HG03103 (cell line): Measurements from ENCODE around the gene GTF3C1.
A peak's percentile ranks its signal among the peaks of the same experiment; 100 is the strongest.
"Not testable (repeated sequence)": the region's sequence is repeated elsewhere in the genome, so short reads cannot be mapped to it uniquely, and the experiment has no call there.

Experiments
- ATAC-seq: cut with Tn5 transposase; IDR thresholded peaks from one replicate; pipeline ENCODE4 v1.9.1; 2021; ENCODE audit warnings: low read depth; ENCODE audit not compliant: unreplicated experiment

The GTF3C1 gene

DNA sequence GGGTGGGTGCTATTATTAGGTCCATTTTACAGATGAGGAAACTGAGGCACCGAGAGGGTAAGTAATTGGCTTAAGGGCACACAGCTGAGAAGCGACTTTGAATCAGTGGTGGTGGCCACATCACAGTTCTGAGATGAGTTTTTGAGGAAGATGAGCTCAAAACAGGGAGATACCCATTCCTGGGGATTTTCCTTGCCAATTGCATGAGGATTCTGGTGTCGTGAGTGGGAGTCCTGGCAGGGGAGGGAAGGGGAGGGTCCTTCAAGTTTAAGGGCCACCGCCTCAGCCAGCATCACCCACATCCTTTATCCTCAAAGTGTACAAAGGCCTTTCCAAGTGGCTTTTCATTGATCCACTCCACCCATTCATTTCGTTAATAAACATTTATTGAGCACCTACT lies 102.4 kb downstream of the GTF3C1 start:
- ATAC-seq = no peak

- ATAC-seq = no peak
Observed at GRCh38 chr16:27446721-27447120, 103.0 kb downstream of the GTF3C1 start.

DNA sequence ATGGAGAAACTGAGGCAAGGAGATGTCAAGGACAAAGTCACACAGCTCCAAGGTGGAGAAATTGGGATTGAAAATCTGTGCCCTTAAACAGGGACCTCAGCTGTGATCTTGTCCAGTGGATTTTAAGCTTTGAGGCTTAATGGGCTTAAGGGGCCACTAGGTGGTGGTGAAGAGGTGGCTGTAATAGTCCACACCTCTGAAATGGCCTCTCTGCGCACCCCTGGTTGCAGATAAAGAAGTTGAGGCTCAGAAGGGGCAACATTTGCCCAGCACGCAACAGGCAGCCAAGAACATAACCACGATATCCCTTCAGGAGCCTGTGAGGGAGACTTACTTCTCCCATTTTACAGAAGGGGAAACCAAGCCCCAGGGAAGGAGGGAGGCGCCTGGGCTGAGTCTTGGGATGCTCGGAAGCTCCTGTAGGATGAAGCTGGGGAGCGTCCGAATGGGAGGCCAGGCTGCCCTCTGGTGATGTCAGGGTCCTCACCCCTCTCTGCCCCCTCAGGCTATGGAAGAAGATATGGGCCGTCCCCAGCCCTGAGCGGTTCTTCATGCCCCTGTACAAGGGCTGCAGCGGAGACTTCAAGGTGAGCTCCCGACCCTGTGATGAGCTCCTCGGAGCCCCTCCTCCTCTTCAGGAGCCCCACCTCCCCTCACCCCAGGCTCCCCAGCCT lies 104.1 kb downstream of the GTF3C1 start:
- ATAC-seq = no peak

- no peak for ATAC-seq
Observed at GRCh38 chr16:27444470-27444869, 105.2 kb downstream of the GTF3C1 start.

DNA sequence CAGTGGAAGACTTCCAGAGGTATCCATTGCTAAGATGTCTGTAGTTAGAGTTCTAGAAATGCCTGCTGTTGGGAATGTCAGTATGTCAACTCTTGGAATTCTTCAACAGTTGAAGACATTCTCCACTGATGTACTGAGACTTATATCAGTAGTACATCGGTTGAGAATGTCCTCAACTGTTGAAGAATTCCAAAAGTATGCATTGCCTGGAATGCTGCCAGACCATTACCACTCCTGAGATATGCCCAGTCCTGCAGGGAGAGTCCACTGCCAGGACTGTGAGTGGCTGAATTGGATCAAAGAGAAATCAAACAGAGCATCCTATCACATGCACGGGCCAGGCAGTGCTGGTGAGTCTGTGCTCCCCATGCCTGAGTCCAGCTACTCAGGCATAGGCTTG lies 105.7 kb downstream of the GTF3C1 start:
- no peak for ATAC-seq

DNA sequence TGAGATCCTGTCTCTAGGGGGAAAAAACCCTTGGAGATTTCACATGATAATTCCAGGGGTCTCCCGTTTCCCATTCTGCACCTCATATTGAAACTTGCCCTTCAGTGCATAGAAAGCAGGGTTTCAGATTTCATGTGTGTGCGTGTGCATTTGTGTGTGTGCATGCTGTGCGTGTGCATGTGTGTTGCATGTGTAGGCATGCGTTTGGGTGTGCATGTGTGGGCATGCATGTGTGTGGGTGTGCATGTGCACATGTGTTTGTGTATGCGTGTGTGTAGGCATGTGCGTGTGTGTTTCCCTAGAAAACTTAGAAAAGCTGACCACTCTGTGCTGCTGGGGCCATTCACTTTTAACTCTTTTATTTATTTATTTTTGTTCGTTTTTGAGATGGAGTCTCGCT lies 107.7 kb downstream of the GTF3C1 start:
- ATAC-seq = no peak

GRCh38 chr16:27441276-27441675 lies 108.4 kb downstream of the GTF3C1 start:
- ATAC-seq = no peak

DNA sequence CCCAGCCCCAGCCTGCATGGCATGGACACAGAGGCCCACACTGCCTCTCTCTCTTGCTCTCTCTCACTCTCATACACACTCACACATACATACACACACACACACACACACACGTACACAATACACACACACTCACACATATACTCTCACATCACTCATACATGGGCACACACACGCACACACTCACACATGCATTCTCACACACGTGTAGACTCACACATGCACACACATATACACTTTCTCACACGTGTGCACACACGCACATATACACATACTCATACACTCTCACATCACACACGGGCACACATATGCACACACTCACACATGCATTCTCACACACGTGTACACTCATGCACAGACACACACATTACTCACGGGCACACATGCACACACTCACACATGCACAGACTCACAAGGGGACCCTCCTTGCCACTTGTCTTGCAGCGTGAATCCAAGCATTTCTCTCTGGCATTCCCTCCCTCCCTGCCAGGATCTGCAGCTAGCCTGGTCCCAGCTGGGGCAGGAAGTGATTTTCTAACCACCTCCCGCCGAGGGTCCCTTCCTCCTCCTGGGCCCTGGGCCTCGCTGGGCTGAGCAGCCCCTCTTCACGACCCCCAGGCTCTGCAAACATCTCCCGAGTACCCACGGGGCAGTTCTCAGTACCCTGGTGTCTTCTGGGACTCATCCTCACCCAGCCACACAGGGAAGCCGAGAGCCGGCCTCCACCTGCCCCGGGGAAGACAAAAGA lies 110.3 kb downstream of the GTF3C1 start:
- ATAC-seq = no peak

DNA sequence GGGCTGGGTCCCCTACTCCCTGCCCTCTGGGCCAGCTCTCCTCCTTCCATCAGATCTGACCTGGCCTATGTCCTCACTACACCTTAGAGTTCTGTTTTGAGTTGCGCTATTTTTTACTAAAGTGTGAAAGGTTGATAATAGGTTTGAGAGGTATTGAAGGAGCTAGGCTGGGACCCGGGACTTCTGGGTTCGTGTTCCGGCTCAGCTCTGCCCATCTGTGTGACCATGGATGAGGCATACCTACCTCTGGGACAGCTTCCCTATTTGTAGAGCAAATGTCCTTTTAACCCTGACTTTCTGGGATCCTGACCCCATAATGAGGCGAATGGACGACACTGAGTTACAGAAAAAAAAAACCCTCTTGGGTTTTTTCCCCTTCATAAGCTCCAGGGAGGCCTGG lies 111.8 kb downstream of the GTF3C1 start:
- ATAC-seq = no peak

GRCh38 chr16:27436921-27437650 lies 112.6 kb downstream of the GTF3C1 start:
- ATAC-seq = no peak

DNA sequence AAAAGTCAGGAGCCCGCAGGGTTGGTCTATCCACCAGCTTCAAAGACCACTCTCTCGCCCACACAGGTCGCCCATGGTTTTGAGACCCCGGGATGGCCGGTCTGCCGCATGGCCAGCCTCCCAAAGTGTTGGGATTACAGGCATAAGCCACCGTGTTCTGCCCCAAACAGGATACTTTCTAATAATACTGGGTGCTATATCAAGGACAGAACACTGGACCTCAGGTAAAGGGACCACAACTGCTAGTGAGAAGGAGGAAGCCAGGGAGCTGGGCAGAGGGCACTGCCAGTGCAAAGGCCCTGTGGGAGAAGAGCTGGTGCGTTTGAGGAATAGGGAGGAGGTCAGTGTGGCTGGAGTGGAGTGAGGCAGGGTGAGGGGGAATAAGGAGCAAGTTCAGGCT lies 113.6 kb downstream of the GTF3C1 start:
- ATAC-seq = no peak

DNA sequence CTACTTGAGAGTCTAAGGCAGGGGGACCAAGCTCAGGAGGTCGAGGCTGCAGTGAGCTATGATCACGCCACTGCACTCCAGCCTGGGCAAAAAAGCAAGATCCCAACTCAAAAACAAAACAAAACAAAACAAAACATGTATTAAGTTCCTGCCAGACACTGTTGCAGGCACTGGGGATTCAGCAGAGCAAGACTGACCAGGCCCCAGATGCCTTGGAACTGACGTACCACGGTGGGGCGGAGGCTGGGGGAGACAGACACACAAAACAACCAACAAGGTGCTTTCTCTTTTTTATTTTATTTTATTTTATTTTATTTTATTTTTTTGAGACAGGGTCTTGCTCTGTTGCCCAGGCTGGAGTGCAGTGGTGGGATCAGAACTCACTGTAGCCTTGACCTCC lies 114.6 kb downstream of the GTF3C1 start:
- not testable (repeated sequence) for ATAC-seq

DNA sequence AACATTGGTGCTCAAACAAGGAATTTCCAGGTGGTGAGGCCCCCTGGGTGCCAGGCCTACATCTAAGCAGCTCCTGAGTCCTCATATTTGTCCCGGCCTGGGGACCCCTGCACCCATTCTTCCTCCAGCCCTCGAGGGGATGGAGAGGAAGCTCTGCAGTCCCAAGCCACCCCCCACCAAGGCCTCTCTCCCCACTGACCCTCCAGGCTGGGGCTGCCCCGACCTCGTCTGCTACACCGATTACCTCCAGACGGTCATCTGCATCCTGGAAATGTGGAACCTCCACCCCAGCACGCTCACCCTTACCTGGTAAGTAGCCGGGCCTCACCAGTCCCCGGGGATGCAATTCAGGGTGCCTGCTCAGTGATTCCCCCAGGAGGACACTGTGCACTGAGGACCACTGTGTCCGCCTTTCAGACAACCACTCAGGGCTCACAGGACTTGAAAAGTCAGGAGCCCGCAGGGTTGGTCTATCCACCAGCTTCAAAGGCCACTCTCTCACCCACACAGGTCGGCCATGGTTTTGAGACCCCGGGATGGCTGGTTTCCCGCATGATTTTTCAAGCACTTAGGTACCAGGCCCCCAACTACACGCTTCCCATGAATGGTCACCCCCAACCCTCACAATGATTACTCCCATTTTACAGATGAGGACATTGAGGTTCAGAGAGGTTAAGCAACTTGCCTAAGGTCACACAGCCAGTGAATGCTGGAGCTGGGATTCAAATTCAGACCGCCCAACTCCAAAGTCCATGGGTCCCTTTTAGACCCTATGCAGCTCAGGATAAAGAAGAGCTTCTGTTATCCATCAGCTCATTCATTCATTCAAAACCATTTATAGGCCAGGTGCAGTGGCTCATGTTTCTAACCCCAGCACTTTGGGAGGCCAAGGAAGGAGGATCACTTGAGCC lies 115.3 kb downstream of the GTF3C1 start:
- no peak for ATAC-seq

DNA sequence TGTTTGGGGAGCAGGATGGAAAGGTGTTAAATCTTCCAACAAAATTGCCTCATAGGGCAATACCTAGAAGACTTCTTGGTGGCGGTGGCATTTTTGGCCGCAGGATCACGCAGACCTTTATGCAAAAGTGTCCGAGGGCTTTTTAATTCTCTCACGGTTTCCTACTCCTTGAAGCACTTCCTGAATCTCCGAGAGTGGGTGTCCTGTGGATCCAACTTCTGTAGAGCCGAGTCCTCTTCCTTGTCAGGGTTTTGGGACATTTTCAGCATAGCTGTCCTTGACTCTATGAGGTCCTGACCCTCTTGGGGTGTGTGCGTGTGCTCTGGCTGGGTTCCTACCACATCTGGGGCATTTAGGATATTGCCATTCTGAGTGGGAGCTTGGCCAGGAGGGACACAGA lies 116.1 kb downstream of the GTF3C1 start:
- no peak for ATAC-seq

DNA sequence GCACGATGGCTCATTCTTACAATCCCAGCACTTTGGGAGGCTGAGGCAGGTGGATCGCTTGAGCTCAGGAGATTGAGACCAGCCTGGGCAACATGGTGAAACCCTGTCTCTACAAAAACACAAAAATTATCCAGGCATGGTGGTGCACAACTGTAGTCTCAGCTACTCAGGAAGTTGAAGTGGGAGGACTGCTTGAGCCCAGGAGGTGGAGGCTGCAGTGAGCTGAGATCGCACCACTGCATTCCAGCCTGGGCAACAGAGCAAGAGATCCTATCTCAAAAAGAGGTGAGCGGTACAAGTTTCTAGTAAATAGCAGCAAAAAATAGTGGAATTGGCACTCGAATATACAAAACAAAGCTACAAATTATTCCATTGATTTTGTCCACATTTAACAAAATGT lies 116.5 kb downstream of the GTF3C1 start:
- not testable (repeated sequence) for ATAC-seq

DNA sequence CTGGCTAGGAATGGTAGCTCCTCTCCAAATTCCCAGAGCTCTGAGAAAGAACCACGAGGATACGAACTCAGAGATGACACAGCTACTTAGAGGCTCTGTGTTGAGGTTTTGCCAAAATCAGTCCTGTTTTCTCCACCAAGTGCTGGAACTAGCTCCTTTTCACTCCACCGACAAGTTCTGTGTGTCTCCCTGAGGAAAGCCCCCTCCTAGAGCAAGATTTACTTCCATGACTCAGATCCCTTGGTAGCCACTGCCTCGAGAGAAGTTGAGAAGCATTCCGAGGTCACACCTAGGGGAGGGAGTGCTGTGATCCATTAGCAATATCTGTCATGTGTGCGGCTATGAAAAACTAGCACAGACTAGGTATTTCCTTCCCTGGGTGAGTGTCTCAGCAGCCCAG lies 117.2 kb downstream of the GTF3C1 start:
- no peak for ATAC-seq

DNA sequence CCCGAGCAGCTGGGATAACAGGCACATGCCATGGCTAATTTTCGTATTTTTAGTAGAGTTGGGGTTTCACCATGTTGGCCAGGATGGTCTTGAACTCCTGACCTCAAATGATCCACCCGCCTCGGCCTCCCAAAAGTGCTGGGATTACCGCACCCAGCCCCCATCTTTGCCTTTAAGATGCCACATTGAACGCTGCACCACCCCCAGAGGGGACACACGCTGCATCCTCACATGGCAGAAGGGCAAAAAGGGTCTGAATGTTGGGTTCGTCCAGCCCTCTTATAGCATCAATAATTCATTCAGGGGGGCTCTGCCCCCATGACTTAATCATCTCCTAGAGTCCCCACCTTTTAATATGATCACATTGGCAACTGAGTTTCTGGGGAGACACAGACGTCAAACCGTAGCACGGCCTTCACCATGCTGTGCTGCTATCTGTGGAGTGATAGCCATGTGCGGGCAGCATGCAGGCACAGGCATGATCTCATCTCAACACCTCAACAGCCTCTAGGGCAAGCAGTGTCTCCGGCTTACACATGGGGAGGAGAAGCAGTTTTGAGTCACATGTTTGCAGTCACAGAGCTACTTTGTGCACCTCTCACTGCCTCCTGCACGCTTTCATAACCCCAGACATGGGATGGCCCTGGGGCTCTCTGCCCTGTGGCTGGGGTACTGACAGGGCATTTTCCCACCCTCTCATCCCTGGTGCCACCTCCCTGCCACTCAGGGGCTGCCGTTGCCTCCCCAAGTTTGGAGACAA lies 117.8 kb downstream of the GTF3C1 start:
- ATAC-seq = peak; percentile 36

DNA sequence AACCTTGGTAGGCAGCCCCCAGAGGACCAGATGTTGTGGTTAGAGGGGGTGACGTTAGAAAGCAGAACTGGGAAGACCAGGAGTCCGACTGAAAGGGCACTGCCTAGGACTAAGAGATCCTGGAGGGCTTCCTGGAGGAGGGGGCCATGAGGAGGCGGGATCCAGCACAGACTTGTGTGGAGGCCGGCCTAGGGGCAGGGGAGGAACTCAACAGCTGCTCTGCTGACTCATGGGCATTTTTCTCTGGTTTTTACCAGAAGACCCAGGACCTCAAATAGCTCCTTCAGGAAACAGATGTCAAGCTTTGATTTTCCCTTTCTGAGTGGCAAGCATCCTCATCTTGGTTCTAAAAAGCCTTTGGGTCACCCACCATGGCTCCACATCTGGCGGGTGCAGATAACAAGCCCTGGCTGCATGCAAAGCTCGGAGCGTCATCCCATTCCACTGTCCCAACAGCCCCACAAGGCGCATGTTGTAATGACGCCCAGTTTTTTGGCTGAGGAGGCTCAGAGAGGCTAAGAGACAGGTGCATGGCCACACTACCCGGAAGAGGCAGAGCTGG lies 118.7 kb downstream of the GTF3C1 start:
- ATAC-seq = no peak

DNA sequence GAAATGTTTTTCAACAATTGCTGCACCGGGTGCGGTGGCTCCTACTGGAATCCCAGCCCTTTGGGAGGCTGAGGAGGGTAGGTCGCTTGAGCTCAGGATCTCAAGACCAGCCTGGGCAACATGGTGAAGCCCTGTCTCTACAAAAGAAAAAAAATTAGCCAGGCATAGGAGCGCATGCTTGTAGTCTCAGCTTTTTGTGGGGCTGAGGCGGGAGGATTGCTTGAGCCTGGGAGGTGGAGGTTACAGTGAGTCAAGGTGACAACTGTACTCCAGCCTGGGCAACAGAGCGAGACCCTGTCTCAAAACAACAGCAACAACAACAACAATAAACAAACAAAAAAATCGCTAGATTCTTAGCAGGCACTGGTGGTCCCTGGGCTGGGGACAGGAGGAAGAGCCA lies 119.2 kb downstream of the GTF3C1 start:
- no peak for ATAC-seq
